ENCODE measurements around the gene EHMT1.
"Not testable (repeated sequence)": the region's sequence is repeated elsewhere in the genome, so short reads cannot be mapped to it uniquely, and the experiment has no call there.

Gene EHMT1

GRCh38 chr9:137621131-137621757, 2.4 kb downstream of the EHMT1 start:
- DNase-seq, result no peak
- H2BK5ac ChIP-seq (ENCODE audit: low read length), result no peak overlapping the region
- H3K27ac ChIP-seq (ENCODE audit: low read depth, low read length), result no peak overlapping the region
- H4K8ac ChIP-seq (ENCODE audit: low read depth, low read length), result no peak overlapping the region
- no peak overlapping the region for H2BK120ac ChIP-seq (ENCODE audit: low read depth, low read length)
- no peak overlapping the region for H2AK5ac ChIP-seq (ENCODE audit: low read length)
- H3K4ac ChIP-seq (ENCODE audit: low read depth, low read length), result no peak overlapping the region
- peaks cover 17% of the 10 kb centered on the region for H3K79me1 ChIP-seq (ENCODE audit: low read length)
- H4K5ac ChIP-seq (ENCODE audit: low read length), result no peak overlapping the region
- H3K18ac ChIP-seq (ENCODE audit: low read length), result no peak overlapping the region
- H3K23ac ChIP-seq (ENCODE audit: low read length), result no peak overlapping the region
- no peak overlapping the region for H3K9ac ChIP-seq (ENCODE audit: low read length)
- peaks cover 6% of the 10 kb centered on the region for H3K36me3 ChIP-seq (ENCODE audit: control insufficient read depth, insufficient read depth, low read length)
- H2BK15ac ChIP-seq (replicated peaks; ENCODE audit: low read depth), result no peak overlapping the region
- peaks cover 73% of the 10 kb centered on the region for H3K79me2 ChIP-seq (ENCODE audit: control insufficient read depth, insufficient read depth, low read length)
- H3K4me3 ChIP-seq (ENCODE audit: low read length), result no peak overlapping the region
- H3K27me3 ChIP-seq (ENCODE audit: insufficient read depth, low read length, poor library complexity), result no peaks in the 10 kb centered on the region
- no peak overlapping the region for H3K56ac ChIP-seq (ENCODE audit: low read length)
- H3K4me1 ChIP-seq (ENCODE audit: control insufficient read depth, low read depth, low read length), result peaks cover 7% of the 10 kb centered on the region
- no CpG with 5 or more reads among the region's 6 CpGs for WGBS (ENCODE audit: extremely low coverage, insufficient coverage, low lambda C conversion rate)
- no peak overlapping the region for H3K4me2 ChIP-seq (ENCODE audit: low read length)

DNA sequence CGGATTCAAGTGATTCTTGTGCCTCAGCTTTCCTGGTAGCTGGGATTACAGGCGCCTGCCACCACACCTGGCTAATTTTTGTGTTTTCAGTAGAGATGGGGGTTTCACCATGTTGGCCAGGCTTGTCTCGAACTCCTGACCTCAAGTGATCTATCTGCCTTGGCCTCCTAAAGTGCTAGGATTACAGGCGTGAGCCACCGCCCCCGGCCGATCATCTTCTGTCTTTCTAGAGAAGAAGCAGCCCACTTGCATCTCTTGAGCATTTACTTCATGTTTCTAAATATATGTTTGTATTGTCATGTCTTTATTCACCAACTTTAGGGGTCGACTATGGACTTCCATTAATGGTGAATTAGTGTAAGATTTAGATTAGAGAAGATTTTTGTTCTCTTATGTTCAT, 3.4 kb downstream of the EHMT1 start:
- H3K36me3 ChIP-seq (ENCODE audit: control insufficient read depth, insufficient read depth, low read length); H3K23ac ChIP-seq (ENCODE audit: low read length); H3K4me2 ChIP-seq (ENCODE audit: low read length); H3K56ac ChIP-seq (ENCODE audit: low read length); H2AK5ac ChIP-seq (ENCODE audit: low read length); H3K4me1 ChIP-seq (ENCODE audit: control insufficient read depth, low read depth, low read length); H4K5ac ChIP-seq (ENCODE audit: low read length); DNase-seq; H2BK15ac ChIP-seq (replicated peaks; ENCODE audit: low read depth); H2BK5ac ChIP-seq (ENCODE audit: low read length); H3K27ac ChIP-seq (ENCODE audit: low read depth, low read length); H3K18ac ChIP-seq (ENCODE audit: low read length); H3K4ac ChIP-seq (ENCODE audit: low read depth, low read length); H2BK120ac ChIP-seq (ENCODE audit: low read depth, low read length); H3K9ac ChIP-seq (ENCODE audit: low read length); H3K4me3 ChIP-seq (ENCODE audit: low read length); H4K8ac ChIP-seq (ENCODE audit: low read depth, low read length); H3K27me3 ChIP-seq (ENCODE audit: insufficient read depth, low read length, poor library complexity): not testable (repeated sequence)
- no CpG with 5 or more reads among the region's 8 CpGs for WGBS (ENCODE audit: extremely low coverage, insufficient coverage, low lambda C conversion rate)
- Histone ChIP-seq H3K79me2 (ENCODE audit: control insufficient read depth, insufficient read depth, low read length) (peaks cover 78% of the 10 kb centered on the region), H3K79me1 (ENCODE audit: low read length) (peaks cover 14% of the 10 kb centered on the region)

DNA sequence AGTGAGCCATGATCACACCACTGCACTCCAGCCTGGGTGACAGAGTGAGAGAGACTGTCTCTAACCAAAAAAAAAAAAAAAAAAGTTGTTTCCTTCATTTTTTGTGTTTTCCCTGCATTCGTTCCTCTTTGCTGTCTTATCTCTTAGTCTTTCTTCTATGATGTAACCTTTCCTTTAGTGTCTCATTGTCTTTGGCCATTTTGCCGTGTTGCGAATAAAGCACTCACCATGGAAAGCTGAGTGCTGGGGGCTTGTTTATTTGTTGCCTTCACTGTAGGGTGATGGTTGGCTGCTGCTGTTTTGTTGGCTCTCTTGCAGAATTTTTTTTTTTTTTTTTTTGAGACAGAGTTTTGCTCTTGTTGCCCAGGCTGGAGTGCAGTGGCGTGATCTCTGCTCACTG, 7.7 kb downstream of the EHMT1 start:
- no peak overlapping the region for H3K4me3 ChIP-seq (ENCODE audit: low read length)
- no peak overlapping the region for H2BK5ac ChIP-seq (ENCODE audit: low read length)
- H3K27me3 ChIP-seq (ENCODE audit: insufficient read depth, low read length, poor library complexity), result no peaks in the 10 kb centered on the region
- no peak overlapping the region for H2BK120ac ChIP-seq (ENCODE audit: low read depth, low read length)
- WGBS (ENCODE audit: extremely low coverage, insufficient coverage, low lambda C conversion rate), result no CpG with 5 or more reads among the region's 4 CpGs
- no peak overlapping the region for H3K18ac ChIP-seq (ENCODE audit: low read length)
- no peak overlapping the region for H2BK15ac ChIP-seq (replicated peaks; ENCODE audit: low read depth)
- no peaks in the 10 kb centered on the region for H3K4me1 ChIP-seq (ENCODE audit: control insufficient read depth, low read depth, low read length)
- H3K27ac ChIP-seq (ENCODE audit: low read depth, low read length), result no peak overlapping the region
- H4K5ac ChIP-seq (ENCODE audit: low read length), result no peak overlapping the region
- no peak overlapping the region for H3K9ac ChIP-seq (ENCODE audit: low read length)
- peaks cover 11% of the 10 kb centered on the region for H3K79me1 ChIP-seq (ENCODE audit: low read length)
- no peak overlapping the region for H3K23ac ChIP-seq (ENCODE audit: low read length)
- no peak overlapping the region for H2AK5ac ChIP-seq (ENCODE audit: low read length)
- DNase-seq, result no peak
- no peak overlapping the region for H3K4ac ChIP-seq (ENCODE audit: low read depth, low read length)
- H4K8ac ChIP-seq (ENCODE audit: low read depth, low read length), result no peak overlapping the region
- no peak overlapping the region for H3K56ac ChIP-seq (ENCODE audit: low read length)
- peaks cover 76% of the 10 kb centered on the region for H3K79me2 ChIP-seq (ENCODE audit: control insufficient read depth, insufficient read depth, low read length)
- no peaks in the 10 kb centered on the region for H3K36me3 ChIP-seq (ENCODE audit: control insufficient read depth, insufficient read depth, low read length)
- no peak overlapping the region for H3K4me2 ChIP-seq (ENCODE audit: low read length)

GRCh38 chr9:137627406-137627805, 8.6 kb downstream of the EHMT1 start:
- not testable (repeated sequence) for H4K8ac ChIP-seq (ENCODE audit: low read depth, low read length); H2BK120ac ChIP-seq (ENCODE audit: low read depth, low read length); H2AK5ac ChIP-seq (ENCODE audit: low read length); H3K4me3 ChIP-seq (ENCODE audit: low read length); H3K4ac ChIP-seq (ENCODE audit: low read depth, low read length); H3K27me3 ChIP-seq (ENCODE audit: insufficient read depth, low read length, poor library complexity); H2BK5ac ChIP-seq (ENCODE audit: low read length); H4K5ac ChIP-seq (ENCODE audit: low read length); H3K23ac ChIP-seq (ENCODE audit: low read length); H3K56ac ChIP-seq (ENCODE audit: low read length); H3K36me3 ChIP-seq (ENCODE audit: control insufficient read depth, insufficient read depth, low read length); H3K4me1 ChIP-seq (ENCODE audit: control insufficient read depth, low read depth, low read length); H3K27ac ChIP-seq (ENCODE audit: low read depth, low read length); H3K9ac ChIP-seq (ENCODE audit: low read length); H3K18ac ChIP-seq (ENCODE audit: low read length); DNase-seq; H2BK15ac ChIP-seq (replicated peaks; ENCODE audit: low read depth); H3K4me2 ChIP-seq (ENCODE audit: low read length)
- Histone ChIP-seq H3K79me1 (ENCODE audit: low read length) (peaks cover 17% of the 10 kb centered on the region), H3K79me2 (ENCODE audit: control insufficient read depth, insufficient read depth, low read length) (peaks cover 79% of the 10 kb centered on the region)
- no CpG with 5 or more reads among the region's 14 CpGs for WGBS (ENCODE audit: extremely low coverage, insufficient coverage, low lambda C conversion rate)

DNA sequence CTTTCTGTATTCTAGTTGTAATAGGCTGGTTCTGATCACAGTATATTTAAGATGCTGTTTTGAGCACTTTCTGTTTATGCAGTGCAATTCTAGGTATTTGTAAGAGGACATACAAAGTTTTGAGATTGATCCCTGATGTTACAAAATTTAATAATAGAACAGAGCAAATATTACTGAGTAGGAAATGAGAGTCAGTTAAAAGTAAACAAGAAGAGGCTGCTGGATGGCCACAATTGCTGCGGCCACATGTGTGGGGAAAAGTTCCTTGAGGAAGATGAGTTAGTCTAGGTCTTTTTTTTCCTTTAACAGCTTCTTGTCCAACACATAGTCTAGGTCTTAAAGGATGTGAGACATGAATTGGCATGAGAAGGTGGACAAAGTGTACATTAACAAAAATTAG, 11.3 kb downstream of the EHMT1 start:
- H3K4me2 ChIP-seq (ENCODE audit: low read length), result no peak overlapping the region
- H4K8ac ChIP-seq (ENCODE audit: low read depth, low read length), result no peak overlapping the region
- H3K4ac ChIP-seq (ENCODE audit: low read depth, low read length), result no peak overlapping the region
- H3K23ac ChIP-seq (ENCODE audit: low read length), result no peak overlapping the region
- no peak overlapping the region for H2BK5ac ChIP-seq (ENCODE audit: low read length)
- no peak overlapping the region for H3K9ac ChIP-seq (ENCODE audit: low read length)
- peaks cover 76% of the 10 kb centered on the region for H3K79me2 ChIP-seq (ENCODE audit: control insufficient read depth, insufficient read depth, low read length)
- no peak overlapping the region for H2BK120ac ChIP-seq (ENCODE audit: low read depth, low read length)
- H3K79me1 ChIP-seq (ENCODE audit: low read length), result peaks cover 24% of the 10 kb centered on the region
- H3K27ac ChIP-seq (ENCODE audit: low read depth, low read length), result no peak overlapping the region
- peaks cover 3% of the 10 kb centered on the region for H3K4me1 ChIP-seq (ENCODE audit: control insufficient read depth, low read depth, low read length)
- no peak overlapping the region for H3K4me3 ChIP-seq (ENCODE audit: low read length)
- no peak for DNase-seq
- H3K18ac ChIP-seq (ENCODE audit: low read length), result no peak overlapping the region
- no peak overlapping the region for H2AK5ac ChIP-seq (ENCODE audit: low read length)
- WGBS (ENCODE audit: extremely low coverage, insufficient coverage, low lambda C conversion rate), result no CpG with 5 or more reads among the region's 1 CpG
- no peak overlapping the region for H4K5ac ChIP-seq (ENCODE audit: low read length)
- no peak overlapping the region for H3K56ac ChIP-seq (ENCODE audit: low read length)
- no peaks in the 10 kb centered on the region for H3K27me3 ChIP-seq (ENCODE audit: insufficient read depth, low read length, poor library complexity)
- H3K36me3 ChIP-seq (ENCODE audit: control insufficient read depth, insufficient read depth, low read length), result no peaks in the 10 kb centered on the region
- no peak overlapping the region for H2BK15ac ChIP-seq (replicated peaks; ENCODE audit: low read depth)

DNA sequence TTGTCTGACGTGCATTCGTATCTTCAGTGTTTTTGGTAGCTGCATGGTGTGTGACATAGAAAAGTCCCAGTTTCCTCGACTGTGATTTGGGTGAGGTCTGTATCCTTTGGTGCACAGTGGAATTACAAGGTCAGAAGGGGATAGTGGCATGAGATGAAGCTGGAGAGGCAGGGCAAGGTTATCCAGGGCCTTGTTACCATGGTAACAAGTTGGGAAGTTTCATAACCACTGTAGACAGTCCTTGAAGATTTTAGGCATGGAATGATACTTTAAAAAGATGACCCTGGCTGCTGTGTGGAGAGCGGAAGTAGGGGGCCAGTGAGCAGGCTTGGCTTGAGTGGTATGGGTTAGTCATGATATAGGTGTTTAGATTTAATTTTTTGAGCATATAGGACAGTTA, 11.9 kb downstream of the EHMT1 start:
- H3K9ac ChIP-seq (ENCODE audit: low read length), result no peak overlapping the region

More for the DNA sequence above, 11.9 kb downstream of the EHMT1 start:
- no peak overlapping the region for H3K4me2 ChIP-seq (ENCODE audit: low read length)
- H2BK5ac ChIP-seq (ENCODE audit: low read length), result no peak overlapping the region
- H3K36me3 ChIP-seq (ENCODE audit: control insufficient read depth, insufficient read depth, low read length), result no peaks in the 10 kb centered on the region
- H4K8ac ChIP-seq (ENCODE audit: low read depth, low read length), result no peak overlapping the region
- H3K79me1 ChIP-seq (ENCODE audit: low read length), result peaks cover 24% of the 10 kb centered on the region
- H3K4me1 ChIP-seq (ENCODE audit: control insufficient read depth, low read depth, low read length), result peaks cover 3% of the 10 kb centered on the region
- no peak for DNase-seq
- no peak overlapping the region for H3K4me3 ChIP-seq (ENCODE audit: low read length)
- peaks cover 74% of the 10 kb centered on the region for H3K79me2 ChIP-seq (ENCODE audit: control insufficient read depth, insufficient read depth, low read length)
- no peak overlapping the region for H2BK120ac ChIP-seq (ENCODE audit: low read depth, low read length)
- no peak overlapping the region for H4K5ac ChIP-seq (ENCODE audit: low read length)
- H2BK15ac ChIP-seq (replicated peaks; ENCODE audit: low read depth), result no peak overlapping the region
- H3K27me3 ChIP-seq (ENCODE audit: insufficient read depth, low read length, poor library complexity), result no peaks in the 10 kb centered on the region
- no peak overlapping the region for H2AK5ac ChIP-seq (ENCODE audit: low read length)
- H3K23ac ChIP-seq (ENCODE audit: low read length), result no peak overlapping the region
- no peak overlapping the region for H3K18ac ChIP-seq (ENCODE audit: low read length)
- no peak overlapping the region for H3K4ac ChIP-seq (ENCODE audit: low read depth, low read length)
- no CpG with 5 or more reads among the region's 4 CpGs for WGBS (ENCODE audit: extremely low coverage, insufficient coverage, low lambda C conversion rate)
- no peak overlapping the region for H3K27ac ChIP-seq (ENCODE audit: low read depth, low read length)
- H3K56ac ChIP-seq (ENCODE audit: low read length), result no peak overlapping the region

Measured in mesendoderm (in vitro differentiated cells).